Pancreas (tissue), 10 donors: ENCODE results near the gene CYP2J2. TPM values are rescaled to one million over a fixed set of nuclear protein-coding genes. Genes with fewer than 3 reads are reported as not detected.

Experiments used
- ATAC-seq, 4 donors: fragments of 200-7000 bp; cut with Tn5 transposase; one replicate each; pipeline versions ENCODE4 v1.8.0 to v1.9.1; 2020; ENCODE audit warnings: mild to moderate bottlenecking in 4 of 4, moderate library complexity in 4 of 4
- DNase-seq, 6 donors: peaks; one replicate each; pipeline ENCODE4 v3.0.0-alpha.2; 2020
- FAIRE-seq: peaks from 2 replicates; lab custom pipeline; 2012; peaks lifted over from hg19 to GRCh38; lab: Jason Lieb, UNC
- H3K27ac ChIP-seq, 4 donors: fragments of 200-600 bp; sonication (generic); 1 replicate in 3 of 4; 2 replicates in 1 of 4; pipeline versions ENCODE4 v1.5.0 to v1.8.0; 2020
- H3K27me3 ChIP-seq, 4 donors: fragments of 200-600 bp; one replicate each; pipeline ENCODE4 v1.8.0; 2021
- H3K36me3 ChIP-seq, 3 donors: fragments of 200-600 bp; sonication (generic) in 1 of 3; one replicate each; pipeline versions ENCODE4 v1.5.0 to v1.8.0; 2020 to 2021
- H3K4me1 ChIP-seq, 3 donors: fragments of 200-600 bp; one replicate each; pipeline ENCODE4 v1.8.0; 2021
- H3K4me3 ChIP-seq, 4 donors: fragments of 200-600 bp; sonication (generic) in 2 of 4; one replicate each; pipeline versions ENCODE4 v1.5.0 to v1.8.0; 2020 to 2021
- H3K9me3 ChIP-seq, 4 donors: fragments of 200-600 bp; one replicate each; pipeline ENCODE4 v1.8.0; 2021
- CTCF ChIP-seq, 4 donors: fragments of 200-600 bp; sonication (generic) in 3 of 4; IDR thresholded peaks; one replicate each; pipeline versions ENCODE4 v1.5.0 to v1.8.0; 2021; ENCODE audit warnings: antibody characterized with exemption in 4 of 4
- WGBS, 2 donors: extraction: QIAGEN DNeasy Blood & Tissue Kit; methylation state at CpG; one replicate each; pipeline ENCODE4 v1.1.7; 2013; 5-methylcytosine and 5-hydroxymethylcytosine counted together
- intact Hi-C, 3 donors: fragments of 100-400 bp; cut with DNase I; formaldehyde crosslinking; loops; one replicate each; pipeline versions ENCODE4 v1.11.1 to v1.14.2; 2022
- polyA plus RNA-seq, 2 donors: library from polyadenylated mRNA; stranded (reverse); fragments of 200-250 nt; gene quantifications; one replicate each; pipeline ENCODE4 v1.2.3, GENCODE V29; 2013
- total RNA-seq, 6 donors: library from RNA; stranded (reverse); fragmentation: NEBNext Ultra II Directional in 4 of 6; extraction: Animal tissue kit (Norgen Biotek cat#: 25700) in 4 of 6; gene quantifications; one replicate each; pipeline versions ENCODE4 v1.2.1 to v1.2.4, GENCODE V29; 2021 to 2023
- donor health status: healthy with polysubstance abuse.
- donor health status: DM: no; HTN: no; CAD: no; lungs with moderate emphysema.
- donor health status: DM: no; HTN: no; CAD: no.
- donor health status: control.
- donor health status: control.
- donor health status: Bipolar disorder and iron deficiency.
- donor health status: DM: yes; HTN: yes; CAD: no.
- donor health status: DM: no; HTN: no; CAD: no.
- donor health status: DM: no; HTN: no; CAD: no.
- donor health status: DM: yes; HTN: yes; CAD: no.

CYP2J2 gene
- total and polyA plus RNA-seq, 8 donors, result 0.28 to 4.8 (median 1.7) TPM

- intact Hi-C loops, result no loop called here
- Histone ChIP-seq H3K27me3 (no peaks in the 10 kb centered on the region), H3K4me3 (no peak overlapping the region), H3K27ac (no peak overlapping the region), H3K9me3 (no peaks in the 10 kb centered on the region), H3K4me1 (no peaks in the 10 kb centered on the region), H3K36me3 (no peaks in the 10 kb centered on the region)
- 95 to 98% methylated on average over 2 of the region's 2 CpGs for WGBS, 2 donors
- ATAC-seq (no peak), DNase-seq (no peak), FAIRE-seq (no peak)
- no peak for TF ChIP-seq CTCF (IDR thresholded peaks at IDR 0.05)
These were observed 17.9 kb downstream of the CYP2J2 start for GRCh38 chr1:59908682-59909081.

GRCh38 chr1:59908084-59908483, 18.5 kb downstream of the CYP2J2 start:
- DNase-seq, result no peak
- intact Hi-C loops, result no loop called here
- no peak for FAIRE-seq
- Histone ChIP-seq H3K36me3 (no peaks in the 10 kb centered on the region), H3K27me3 (no peaks in the 10 kb centered on the region), H3K4me3 (no peak overlapping the region), H3K4me1 (no peaks in the 10 kb centered on the region), H3K27ac (no peak overlapping the region), H3K9me3 (no peaks in the 10 kb centered on the region)
- no peak for ATAC-seq
- 57 to 72% methylated on average over 2 of the region's 2 CpGs for WGBS, 2 donors
- no peak for TF ChIP-seq CTCF (IDR thresholded peaks at IDR 0.05)

GRCh38 chr1:59906931-59907330, 19.6 kb downstream of the CYP2J2 start:
- FAIRE-seq (no peak), DNase-seq (no peak), ATAC-seq (no peak)
- no peak for TF ChIP-seq CTCF (IDR thresholded peaks at IDR 0.05)
- WGBS, 2 donors, result 62 to 70% methylated on average over 2 of the region's 2 CpGs
- no peak overlapping the region for H3K4me3 ChIP-seq
- intact Hi-C loops, result no loop called here
- no peaks in the 10 kb centered on the region for H3K9me3 ChIP-seq
- H3K36me3 ChIP-seq, result no peaks in the 10 kb centered on the region
- H3K27ac ChIP-seq, result no peak overlapping the region
- H3K27me3 ChIP-seq, result no peaks in the 10 kb centered on the region
- H3K4me1 ChIP-seq, result no peaks in the 10 kb centered on the region

GRCh38 chr1:59903141-59903754, 23.3 kb downstream of the CYP2J2 start:
- Histone ChIP-seq H3K36me3 (no peaks in the 10 kb centered on the region), H3K4me3 (no peak overlapping the region), H3K4me1 (peaks cover 0 to 3% (median 0%) of the 10 kb centered on the region in 3 donors), H3K9me3 (no peaks in the 10 kb centered on the region), H3K27ac (no peak overlapping the region), H3K27me3 (no peaks in the 10 kb centered on the region)
- peak in 3 of 4 donors; percentile 26 to 36 (median 26) for TF ChIP-seq CTCF (IDR thresholded peaks at IDR 0.05)
- intact Hi-C loops, result no loop called here
- WGBS, 2 donors, result 16 to 23% methylated on average over 9 of the region's 9 CpGs
- peak in 2 of 6 donors; percentile 13 to 51 for DNase-seq
- peak; percentile 63 to 93 (median 90) for ATAC-seq
- FAIRE-seq, result no peak

- H3K9me3 ChIP-seq, result no peaks in the 10 kb centered on the region
- H3K36me3 ChIP-seq, result no peaks in the 10 kb centered on the region
- 7 to 9% methylated on average over 1 of the region's 1 CpG for WGBS, 2 donors
- H3K27me3 ChIP-seq, result no peaks in the 10 kb centered on the region
- H3K4me3 ChIP-seq, result no peak overlapping the region
- no peak overlapping the region for H3K27ac ChIP-seq
- peaks cover 0 to 3% (median 0%) of the 10 kb centered on the region in 3 donors for H3K4me1 ChIP-seq
- ATAC-seq, result no peak
- no peak for TF ChIP-seq CTCF (IDR thresholded peaks at IDR 0.05)
- no peak for FAIRE-seq
- DNase-seq, result no peak
- intact Hi-C loops, result no loop called here
These were observed 24.7 kb downstream of the CYP2J2 start for GRCh38 chr1:59901770-59902388.
